OCI-LY3 (cell line): Measurements from ENCODE around the gene PAK4.
"Not testable (repeated sequence)": the region's sequence is repeated elsewhere in the genome, so short reads cannot be mapped to it uniquely, and the experiment has no call there.

Experiments
- H2AFZ ChIP-seq: fragments of 200-600, 300-600 bp; shearing (Covaris generic); 2 replicates; pipeline ENCODE4 v1.6.0; 2014; ENCODE audit warnings: antibody characterized with exemption, low read depth, low read length
- H3K27ac ChIP-seq: fragments of 200-600, 300-600 bp; sonication (generic); 2 replicates; pipeline ENCODE4 v1.5.1; 2014; ENCODE audit warnings: mild to moderate bottlenecking, low read length, moderate library complexity, mixed read lengths
- H3K27me3 ChIP-seq: fragments of 200-600, 300-600 bp; sonication (generic); 2 replicates; pipeline ENCODE4 v1.6.1; 2014; ENCODE audit warnings: low read depth, low read length, mixed read lengths
- H3K36me3 ChIP-seq: fragments of 200-600, 300-600 bp; sonication (generic); replicated peaks from 2 replicates; pipeline ENCODE3; 2014; ENCODE audit warnings: low read depth, low read length, mixed read lengths
- H3K4me1 ChIP-seq: fragments of 300-600, 200-600 bp; sonication (generic); 2 replicates; pipeline ENCODE4 v1.6.1; 2014; ENCODE audit warnings: low read length, mixed read lengths
- H3K4me2 ChIP-seq: fragments of 200-600, 300-600 bp; sonication (generic); 2 replicates; pipeline ENCODE4 v1.6.1; 2014; ENCODE audit warnings: low read length, mixed read lengths
- H3K4me3 ChIP-seq: fragments of 300-600, 200-600 bp; sonication (generic); 2 replicates; pipeline ENCODE4 v1.5.1; 2014; ENCODE audit warnings: antibody characterized with exemption, mild to moderate bottlenecking, low read length, moderate library complexity
- H3K79me2 ChIP-seq: fragments of 300-600, 200-600 bp; shearing (Covaris generic); 2 replicates; pipeline ENCODE4 v1.6.1; 2014; ENCODE audit warnings: mild to moderate bottlenecking, low read length, mixed read lengths
- H3K9ac ChIP-seq: fragments of 300-600, 200-600 bp; shearing (Covaris generic); 2 replicates; pipeline ENCODE4 v1.6.0; 2014; ENCODE audit warnings: mild to moderate bottlenecking, low read length, moderate library complexity
- H3K9me3 ChIP-seq: fragments of 200-600, 300-600 bp; shearing (Covaris generic); 2 replicates; pipeline ENCODE4 v1.6.1; 2014; ENCODE audit warnings: low read length, mixed read lengths; ENCODE audit not compliant: insufficient read depth
- H4K20me1 ChIP-seq: fragments of 200-600, 300-600 bp; sonication (generic); 2 replicates; pipeline ENCODE4 v1.6.1; 2016; ENCODE audit warnings: low read length, mixed read lengths; ENCODE audit not compliant: insufficient read depth
- EZH2phosphoT487 ChIP-seq: fragments of 200-600 bp; shearing (Covaris generic); IDR thresholded peaks from 2 replicates; pipeline ENCODE4 v1.6.1; 2018; ENCODE audit warnings: antibody characterized with exemption, mixed run types, low read depth
- TF ChIP-seq, protein P1 (sequence below): fragments of 200-600, 300-600 bp; sonication (generic); IDR thresholded peaks from 2 replicates; pipeline ENCODE4 v1.5.1; 2014; ENCODE audit warnings: antibody characterized with exemption, low read length, low read depth

The PAK4 gene

DNA sequence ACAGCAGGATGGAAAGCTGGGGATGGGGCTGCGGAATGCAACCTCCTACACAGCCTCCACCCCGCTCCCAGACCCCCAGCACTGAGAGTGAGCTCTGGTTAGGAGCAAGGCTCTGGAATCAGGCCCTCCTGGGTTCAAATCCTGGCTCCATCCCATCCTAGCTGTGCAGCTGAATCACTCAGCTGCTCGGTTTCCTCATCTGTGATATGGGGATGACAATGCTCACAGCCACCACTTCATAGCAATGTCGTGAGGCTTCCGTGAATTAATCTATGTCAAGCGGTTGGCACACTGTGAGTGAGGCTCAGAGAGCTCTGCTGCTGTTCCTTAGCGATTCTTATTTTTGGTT is 40.9 kb upstream of the PAK4 start:
- no peaks in the 10 kb centered on the region for H4K20me1 ChIP-seq
- peaks cover 16% of the 10 kb centered on the region; the same call in 1 of the 2 replicates for H3K27me3 ChIP-seq
- no peaks in the 10 kb centered on the region for H3K36me3 ChIP-seq
- H3K27ac ChIP-seq: no peak overlapping the region
- TF ChIP-seq, protein P1, sequence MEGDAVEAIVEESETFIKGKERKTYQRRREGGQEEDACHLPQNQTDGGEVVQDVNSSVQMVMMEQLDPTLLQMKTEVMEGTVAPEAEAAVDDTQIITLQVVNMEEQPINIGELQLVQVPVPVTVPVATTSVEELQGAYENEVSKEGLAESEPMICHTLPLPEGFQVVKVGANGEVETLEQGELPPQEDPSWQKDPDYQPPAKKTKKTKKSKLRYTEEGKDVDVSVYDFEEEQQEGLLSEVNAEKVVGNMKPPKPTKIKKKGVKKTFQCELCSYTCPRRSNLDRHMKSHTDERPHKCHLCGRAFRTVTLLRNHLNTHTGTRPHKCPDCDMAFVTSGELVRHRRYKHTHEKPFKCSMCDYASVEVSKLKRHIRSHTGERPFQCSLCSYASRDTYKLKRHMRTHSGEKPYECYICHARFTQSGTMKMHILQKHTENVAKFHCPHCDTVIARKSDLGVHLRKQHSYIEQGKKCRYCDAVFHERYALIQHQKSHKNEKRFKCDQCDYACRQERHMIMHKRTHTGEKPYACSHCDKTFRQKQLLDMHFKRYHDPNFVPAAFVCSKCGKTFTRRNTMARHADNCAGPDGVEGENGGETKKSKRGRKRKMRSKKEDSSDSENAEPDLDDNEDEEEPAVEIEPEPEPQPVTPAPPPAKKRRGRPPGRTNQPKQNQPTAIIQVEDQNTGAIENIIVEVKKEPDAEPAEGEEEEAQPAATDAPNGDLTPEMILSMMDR: no peak
- TF ChIP-seq EZH2phosphoT487: no peak
- no peaks in the 10 kb centered on the region for H3K9me3 ChIP-seq
- H2AFZ ChIP-seq: no peak overlapping the region
- no peak overlapping the region for H3K4me3 ChIP-seq
- no peaks in the 10 kb centered on the region for H3K4me1 ChIP-seq
- H3K4me2 ChIP-seq: no peak overlapping the region
- H3K9ac ChIP-seq: no peak overlapping the region
- H3K79me2 ChIP-seq: no peaks in the 10 kb centered on the region

DNA sequence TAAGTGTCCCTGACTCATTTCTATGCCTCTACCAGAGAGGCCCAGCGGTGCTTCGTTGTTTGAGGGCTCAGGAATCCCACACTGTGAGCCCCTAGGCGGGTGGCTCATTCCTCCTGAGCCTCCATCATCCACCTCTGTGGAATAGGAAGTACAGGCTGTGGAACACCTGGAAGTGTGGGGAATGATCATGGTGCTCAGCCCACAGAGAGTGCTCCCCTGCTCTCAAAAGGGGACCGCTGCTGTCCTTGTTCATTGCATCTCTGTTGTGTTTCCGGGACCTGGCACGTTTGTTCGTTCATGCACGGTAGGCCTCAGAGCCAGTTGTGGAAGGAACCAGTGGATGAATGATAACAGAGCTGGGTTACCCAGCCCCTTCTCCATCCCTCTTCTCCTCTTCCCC is 40.2 kb upstream of the PAK4 start:
- Histone ChIP-seq H3K9me3 (no peaks in the 10 kb centered on the region), H2AFZ (no peak overlapping the region), H4K20me1 (no peaks in the 10 kb centered on the region), H3K27ac (no peak overlapping the region), H3K4me3 (no peak overlapping the region), H3K27me3 (peaks cover 17% of the 10 kb centered on the region; the same call in 1 of the 2 replicates), H3K79me2 (no peaks in the 10 kb centered on the region), H3K4me1 (no peaks in the 10 kb centered on the region), H3K36me3 (no peaks in the 10 kb centered on the region), H3K9ac (no peak overlapping the region), H3K4me2 (no peak overlapping the region)
- TF ChIP-seq, protein P1: no peak
- no peak for TF ChIP-seq EZH2phosphoT487

DNA sequence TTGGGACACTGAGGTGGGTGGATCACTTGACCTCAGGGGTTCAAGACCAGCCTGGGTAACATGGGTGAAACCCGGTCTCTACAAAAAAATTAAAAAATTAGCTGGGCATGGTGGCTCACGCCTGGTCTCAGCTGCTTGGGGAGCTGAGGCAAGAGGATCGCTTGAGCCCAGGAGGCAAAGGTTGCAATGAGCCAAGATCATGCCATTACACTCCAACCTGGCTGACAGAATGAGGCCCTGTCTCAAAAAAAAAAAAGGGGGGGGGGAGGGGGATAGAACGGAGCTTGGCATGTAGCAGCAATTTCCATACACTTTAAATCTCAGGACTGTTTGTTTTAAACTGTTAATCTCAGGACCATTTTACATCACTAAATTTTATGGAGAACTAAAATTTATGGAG is 39.2 kb upstream of the PAK4 start:
- Histone ChIP-seq H3K36me3 (no peaks in the 10 kb centered on the region), H3K27ac (no peak overlapping the region), H2AFZ (no peak overlapping the region), H3K4me3 (no peak overlapping the region), H3K79me2 (no peaks in the 10 kb centered on the region), H3K4me2 (no peak overlapping the region), H3K9ac (no peak overlapping the region), H3K9me3 (no peaks in the 10 kb centered on the region), H3K4me1 (no peaks in the 10 kb centered on the region), H3K27me3 (peaks cover 20% of the 10 kb centered on the region; the same call in 1 of the 2 replicates), H4K20me1 (no peaks in the 10 kb centered on the region)
- no peak for TF ChIP-seq EZH2phosphoT487
- TF ChIP-seq, protein P1: no peak

DNA sequence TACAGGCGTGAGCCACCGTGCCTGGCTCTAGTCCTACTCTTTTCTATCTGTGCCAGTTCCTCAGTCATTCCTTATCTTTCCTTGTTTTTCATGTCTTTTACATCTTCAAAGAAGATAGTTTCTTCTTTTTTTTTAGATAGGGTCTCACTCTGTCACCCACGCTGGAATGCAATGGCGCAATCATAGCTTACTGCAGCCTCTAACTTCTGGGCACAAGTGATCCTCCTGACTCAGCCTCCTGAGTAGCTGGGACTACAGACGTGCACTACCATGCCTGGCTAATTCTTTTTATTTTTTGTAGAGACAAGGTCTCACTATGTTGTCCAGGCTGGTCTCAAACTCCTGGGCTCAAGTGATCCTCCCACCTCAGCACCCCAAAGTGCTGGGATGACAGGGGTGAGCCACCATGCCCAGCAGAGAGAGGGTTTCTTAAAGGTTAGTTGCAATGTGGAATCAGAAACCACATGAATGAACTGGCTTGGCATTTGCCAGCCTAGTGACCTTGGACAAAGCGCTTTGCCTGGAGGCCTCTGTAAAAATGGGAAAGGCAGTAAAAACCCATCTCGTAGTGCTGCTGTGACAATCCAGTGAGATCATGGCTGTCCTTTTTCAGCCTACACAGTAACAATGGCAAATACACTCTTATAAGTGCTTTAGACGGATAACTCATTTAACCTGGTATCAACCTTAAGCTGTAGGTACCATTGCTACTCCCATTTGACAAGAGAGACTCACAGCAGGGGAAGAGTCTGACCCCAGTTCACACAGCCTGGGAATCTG is 37.5 kb upstream of the PAK4 start:
- Histone ChIP-seq H2AFZ (no peak overlapping the region), H3K79me2 (no peaks in the 10 kb centered on the region), H4K20me1 (no peaks in the 10 kb centered on the region), H3K27ac (no peak overlapping the region), H3K4me2 (no peak overlapping the region), H3K9ac (no peak overlapping the region), H3K4me1 (no peaks in the 10 kb centered on the region), H3K27me3 (peaks cover 20% of the 10 kb centered on the region; the same call in 1 of the 2 replicates), H3K36me3 (no peaks in the 10 kb centered on the region), H3K9me3 (no peaks in the 10 kb centered on the region), H3K4me3 (no peak overlapping the region)
- no peak for TF ChIP-seq EZH2phosphoT487
- TF ChIP-seq, protein P1: no peak

DNA sequence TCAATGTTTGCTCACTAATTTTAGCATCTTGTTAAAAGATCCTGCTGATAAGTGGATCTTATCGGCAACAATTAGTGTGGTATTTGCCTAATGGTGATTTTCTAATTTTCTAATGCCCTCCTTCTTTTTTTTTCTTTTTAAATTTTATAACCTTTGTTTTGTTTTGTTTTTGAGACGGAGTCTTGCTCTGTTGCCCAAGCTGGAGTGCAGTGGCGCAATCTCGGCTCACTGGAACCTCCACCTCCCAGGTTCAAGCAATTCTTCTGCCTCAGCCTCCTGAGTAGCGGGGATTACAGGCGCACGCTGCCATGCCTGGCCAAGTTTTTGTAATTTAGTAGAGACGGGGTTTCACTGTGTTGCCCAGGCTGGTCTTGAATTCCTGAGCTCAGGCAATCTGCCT is 35.6 kb upstream of the PAK4 start:
- H3K9ac ChIP-seq, H2AFZ ChIP-seq, H3K4me3 ChIP-seq, H4K20me1 ChIP-seq, H3K4me1 ChIP-seq, H3K36me3 ChIP-seq, H3K9me3 ChIP-seq, H3K27ac ChIP-seq, H3K4me2 ChIP-seq, H3K79me2 ChIP-seq: not testable (repeated sequence)
- H3K27me3 ChIP-seq: peaks cover 27% of the 10 kb centered on the region
